Measurements from ENCODE around the gene L3MBTL4. TPM values are rescaled to one million over a fixed set of nuclear protein-coding genes. Genes with fewer than 3 reads are reported as not detected.

L3MBTL4 gene
- total RNA-seq, 1 experiment from 2014 or later = not detected

DNA sequence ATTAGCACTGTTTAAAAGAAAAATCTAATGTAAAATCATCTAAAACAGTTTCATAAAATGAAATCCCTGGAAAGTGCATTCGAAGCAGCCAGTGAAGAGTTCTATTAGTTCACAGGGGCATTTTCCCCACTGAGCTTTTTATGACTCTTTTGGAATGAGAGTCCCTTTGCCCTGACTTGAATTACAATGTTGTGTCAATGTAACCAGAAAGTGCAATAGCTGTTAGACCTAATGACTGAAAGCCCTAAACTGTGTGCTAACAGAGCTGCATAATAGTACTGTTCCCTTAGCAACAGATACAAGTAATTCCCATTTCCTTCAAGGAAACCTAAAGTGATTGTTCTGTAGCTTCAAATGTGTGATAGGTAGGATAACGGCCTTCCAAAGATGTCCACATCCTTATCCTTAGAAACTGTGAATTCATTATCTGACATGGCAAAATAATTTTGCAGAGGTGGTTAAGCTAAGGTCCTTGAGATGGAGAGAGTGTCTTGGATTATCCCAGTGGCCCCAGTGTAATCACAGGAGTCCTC is 134.4 kb downstream of the L3MBTL4 start:
- Histone ChIP-seq H2AFZ (ENCODE audit: low read depth, low read length, poor library complexity, severe bottlenecking) (no peak overlapping the region), H3K4me3 (replicated peaks in 1 of 2; ENCODE audit: low read depth in 1 of 2, low read length in 2 of 2) (no peak overlapping the region), H3K27me3 (ENCODE audit: insufficient read depth, low read length) (no peaks in the 10 kb centered on the region), H3K27ac (ENCODE audit: low read depth, low read length) (no peak overlapping the region), H4K20me1 (ENCODE audit: insufficient read depth) (no peaks in the 10 kb centered on the region), H3K4me2 (ENCODE audit: low read length) (no peak overlapping the region), H3K36me3 (ENCODE audit: control insufficient read depth in 1 of 2, insufficient read depth in 2 of 2, low read length in 2 of 2) (no peaks in the 10 kb centered on the region), H3K79me2 (ENCODE audit: insufficient read depth, low read length) (no peaks in the 10 kb centered on the region), H3K9me2 (ENCODE audit: insufficient read depth) (no peaks in the 10 kb centered on the region), H3K9ac (ENCODE audit: low read length) (no peak overlapping the region), H3K9me3 (ENCODE audit: control insufficient read depth in 1 of 2, insufficient read depth in 1 of 2, low read depth in 1 of 2, low read length in 2 of 2) (peaks cover 9 to 42% of the 10 kb centered on the region in 2 experiments; a peak in 2 of 4 replicates), H3K4me1 (ENCODE audit: control insufficient read depth in 1 of 2, insufficient read depth in 2 of 2, low read length in 2 of 2) (no peaks in the 10 kb centered on the region)
- intact Hi-C loops (cut with micrococcal nuclease) = no loop called here
- BruUV-seq (replicated peaks) = no TSS peak
- ChIA-PET RAD21 (ENCODE audit: low non-redundant PET in 1 of 2, low total read pairs in 2 of 2, uncharacterized antibody in 2 of 2, unreplicated experiment in 2 of 2) (no interaction called here), POLR2A (no interaction called here), CTCF (no interaction called here)
- ATAC-seq = no peak
- no peak for DNase-seq (ENCODE audit: low read depth, low spot score)
- TF ChIP-seq CEBPB (IDR thresholded peaks at IDR 0.05; ENCODE audit: low read depth) (no peak), ZBTB33 (IDR thresholded peaks at IDR 0.05; ENCODE audit: extremely low read depth, insufficient replicate concordance, low read length) (no peak), SP1 (IDR thresholded peaks at IDR 0.05; ENCODE audit: low read depth) (no peak), FOSL1 (IDR thresholded peaks at IDR 0.05; ENCODE audit: low read depth) (no peak), TCF7L2 (IDR thresholded peaks at IDR 0.05; ENCODE audit: borderline replicate concordance, extremely low read depth, insufficient read depth, insufficient read length) (no peak), ELF1 (IDR thresholded peaks at IDR 0.05; ENCODE audit: borderline replicate concordance, low read depth) (no peak), POLR2A (IDR thresholded peaks at IDR 0.05; ENCODE audit: borderline replicate concordance, extremely low read depth, insufficient read depth, insufficient read length) (no peak), CBX3 (IDR thresholded peaks at IDR 0.05; ENCODE audit: low read depth) (no peak), ATF3 (IDR thresholded peaks at IDR 0.05) (no peak), ZFX (IDR thresholded peaks at IDR 0.05) (no peak), ZNF274 (IDR thresholded peaks at IDR 0.05; ENCODE audit: low read depth, low read length) (no peak), MAX (IDR thresholded peaks at IDR 0.05) (no peak), EGR1 (IDR thresholded peaks at IDR 0.05; ENCODE audit: low read depth) (no peak), EZH2phosphoT487 (IDR thresholded peaks at IDR 0.05; ENCODE audit: borderline replicate concordance) (no peak)
- TF ChIP-seq, protein P1, sequence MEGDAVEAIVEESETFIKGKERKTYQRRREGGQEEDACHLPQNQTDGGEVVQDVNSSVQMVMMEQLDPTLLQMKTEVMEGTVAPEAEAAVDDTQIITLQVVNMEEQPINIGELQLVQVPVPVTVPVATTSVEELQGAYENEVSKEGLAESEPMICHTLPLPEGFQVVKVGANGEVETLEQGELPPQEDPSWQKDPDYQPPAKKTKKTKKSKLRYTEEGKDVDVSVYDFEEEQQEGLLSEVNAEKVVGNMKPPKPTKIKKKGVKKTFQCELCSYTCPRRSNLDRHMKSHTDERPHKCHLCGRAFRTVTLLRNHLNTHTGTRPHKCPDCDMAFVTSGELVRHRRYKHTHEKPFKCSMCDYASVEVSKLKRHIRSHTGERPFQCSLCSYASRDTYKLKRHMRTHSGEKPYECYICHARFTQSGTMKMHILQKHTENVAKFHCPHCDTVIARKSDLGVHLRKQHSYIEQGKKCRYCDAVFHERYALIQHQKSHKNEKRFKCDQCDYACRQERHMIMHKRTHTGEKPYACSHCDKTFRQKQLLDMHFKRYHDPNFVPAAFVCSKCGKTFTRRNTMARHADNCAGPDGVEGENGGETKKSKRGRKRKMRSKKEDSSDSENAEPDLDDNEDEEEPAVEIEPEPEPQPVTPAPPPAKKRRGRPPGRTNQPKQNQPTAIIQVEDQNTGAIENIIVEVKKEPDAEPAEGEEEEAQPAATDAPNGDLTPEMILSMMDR (IDR thresholded peaks at IDR 0.05 in 2 of 3, conservative IDR thresholded peaks at IDR 0.05 in 1 of 3; ENCODE audit: borderline replicate concordance in 1 of 3, insufficient read depth in 1 of 3, low read depth in 2 of 3, low read length in 2 of 3) = no peak
